DND-41 (cell line): ENCODE results near the gene ACO2.

Experiments used
- CTCF ChIP-seq: IDR thresholded peaks from 2 replicates; pipeline ENCODE4 v1.5.1; 2012; ENCODE audit warnings: borderline replicate concordance, low read length, moderate library complexity, mild to moderate bottlenecking; ENCODE audit not compliant: poor library complexity, severe bottlenecking; ENCODE audit errors: extremely low read depth
- EZH2 ChIP-seq: IDR thresholded peaks from 3 replicates; pipeline ENCODE4 v1.6.1; 2012; ENCODE audit warnings: borderline replicate concordance, low read depth, mild to moderate bottlenecking, moderate library complexity, low read length, inconsistent platforms; ENCODE audit not compliant: severe bottlenecking

- no peak for TF ChIP-seq CTCF
- TF ChIP-seq EZH2: no peak
Measured at GRCh38 chr22:41481131-41481830, 12.4 kb downstream of the ACO2 start.
